ENCODE measurements around the gene CFAP70.

CFAP70 gene

DNA sequence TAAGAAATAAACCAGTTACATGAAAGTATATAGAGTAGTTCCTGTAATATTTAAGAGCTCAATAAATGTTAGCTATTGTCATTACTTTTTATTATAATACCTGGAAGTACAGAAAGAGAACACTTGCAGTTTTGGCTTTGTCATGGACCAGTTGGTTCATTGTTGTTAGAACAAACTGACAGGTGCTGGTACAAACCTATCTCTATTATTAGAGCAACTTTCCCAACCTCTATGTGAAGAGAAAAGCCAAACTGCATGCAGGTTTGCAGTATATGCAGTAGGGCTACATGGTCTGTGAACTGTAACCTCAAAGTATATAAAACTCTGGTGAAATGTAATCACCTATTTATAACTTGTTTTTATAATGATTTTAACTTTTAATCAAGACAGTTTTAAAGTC lies 132.0 kb downstream of the CFAP70 start:
- TF ChIP-seq TCF12 (IDR thresholded peaks at IDR 0.05; ENCODE audit: low read depth) (no peak), ZBTB7A (IDR thresholded peaks at IDR 0.05; ENCODE audit: low read depth) (no peak), TEAD4 (IDR thresholded peaks at IDR 0.05) (no peak)

DNA sequence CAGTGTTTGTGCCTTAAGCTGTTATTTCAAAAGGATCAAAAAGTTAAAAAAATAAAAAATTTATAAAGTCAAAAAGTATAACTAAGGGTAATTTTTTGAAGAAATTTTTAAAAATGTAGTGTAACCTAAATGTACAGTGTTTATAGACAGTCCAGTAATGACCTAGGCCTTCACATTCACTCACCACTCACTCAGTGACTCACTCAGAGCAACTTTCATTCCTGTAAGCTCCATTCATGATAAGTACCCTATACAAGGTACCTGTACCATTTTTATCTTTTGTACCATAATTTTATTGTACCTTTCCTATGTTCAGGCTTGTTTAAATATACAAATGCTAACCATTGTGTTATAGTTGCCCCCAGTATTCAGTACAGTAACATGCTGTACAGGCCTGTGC lies 133.1 kb downstream of the CFAP70 start:
- TF ChIP-seq EGR1 (IDR thresholded peaks at IDR 0.05): no peak
- TF ChIP-seq TCF12 (IDR thresholded peaks at IDR 0.05; ENCODE audit: low read depth): no peak
- TF ChIP-seq ZBTB7A (IDR thresholded peaks at IDR 0.05; ENCODE audit: low read depth): no peak
- TF ChIP-seq, protein P1, sequence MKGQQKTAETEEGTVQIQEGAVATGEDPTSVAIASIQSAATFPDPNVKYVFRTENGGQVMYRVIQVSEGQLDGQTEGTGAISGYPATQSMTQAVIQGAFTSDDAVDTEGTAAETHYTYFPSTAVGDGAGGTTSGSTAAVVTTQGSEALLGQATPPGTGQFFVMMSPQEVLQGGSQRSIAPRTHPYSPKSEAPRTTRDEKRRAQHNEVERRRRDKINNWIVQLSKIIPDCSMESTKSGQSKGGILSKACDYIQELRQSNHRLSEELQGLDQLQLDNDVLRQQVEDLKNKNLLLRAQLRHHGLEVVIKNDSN (IDR thresholded peaks at IDR 0.05): no peak
- TF ChIP-seq RAD21 (IDR thresholded peaks at IDR 0.05; ENCODE audit: low read depth): no peak
- no peak for TF ChIP-seq EP300 (IDR thresholded peaks at IDR 0.05; ENCODE audit: borderline replicate concordance)
- no peak for TF ChIP-seq TAF1 (IDR thresholded peaks at IDR 0.05; ENCODE audit: low read depth)
- TF ChIP-seq YY1 (IDR thresholded peaks at IDR 0.05; ENCODE audit: low read depth): no peak
- TF ChIP-seq, protein P2, sequence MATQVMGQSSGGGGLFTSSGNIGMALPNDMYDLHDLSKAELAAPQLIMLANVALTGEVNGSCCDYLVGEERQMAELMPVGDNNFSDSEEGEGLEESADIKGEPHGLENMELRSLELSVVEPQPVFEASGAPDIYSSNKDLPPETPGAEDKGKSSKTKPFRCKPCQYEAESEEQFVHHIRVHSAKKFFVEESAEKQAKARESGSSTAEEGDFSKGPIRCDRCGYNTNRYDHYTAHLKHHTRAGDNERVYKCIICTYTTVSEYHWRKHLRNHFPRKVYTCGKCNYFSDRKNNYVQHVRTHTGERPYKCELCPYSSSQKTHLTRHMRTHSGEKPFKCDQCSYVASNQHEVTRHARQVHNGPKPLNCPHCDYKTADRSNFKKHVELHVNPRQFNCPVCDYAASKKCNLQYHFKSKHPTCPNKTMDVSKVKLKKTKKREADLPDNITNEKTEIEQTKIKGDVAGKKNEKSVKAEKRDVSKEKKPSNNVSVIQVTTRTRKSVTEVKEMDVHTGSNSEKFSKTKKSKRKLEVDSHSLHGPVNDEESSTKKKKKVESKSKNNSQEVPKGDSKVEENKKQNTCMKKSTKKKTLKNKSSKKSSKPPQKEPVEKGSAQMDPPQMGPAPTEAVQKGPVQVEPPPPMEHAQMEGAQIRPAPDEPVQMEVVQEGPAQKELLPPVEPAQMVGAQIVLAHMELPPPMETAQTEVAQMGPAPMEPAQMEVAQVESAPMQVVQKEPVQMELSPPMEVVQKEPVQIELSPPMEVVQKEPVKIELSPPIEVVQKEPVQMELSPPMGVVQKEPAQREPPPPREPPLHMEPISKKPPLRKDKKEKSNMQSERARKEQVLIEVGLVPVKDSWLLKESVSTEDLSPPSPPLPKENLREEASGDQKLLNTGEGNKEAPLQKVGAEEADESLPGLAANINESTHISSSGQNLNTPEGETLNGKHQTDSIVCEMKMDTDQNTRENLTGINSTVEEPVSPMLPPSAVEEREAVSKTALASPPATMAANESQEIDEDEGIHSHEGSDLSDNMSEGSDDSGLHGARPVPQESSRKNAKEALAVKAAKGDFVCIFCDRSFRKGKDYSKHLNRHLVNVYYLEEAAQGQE (IDR thresholded peaks at IDR 0.05; ENCODE audit: low read depth): no peak
- no peak for TF ChIP-seq CEBPB (IDR thresholded peaks at IDR 0.05)
- TF ChIP-seq NFIC (IDR thresholded peaks at IDR 0.05): no peak
- no peak for TF ChIP-seq TEAD4 (IDR thresholded peaks at IDR 0.05)
- TF ChIP-seq, protein P3, sequence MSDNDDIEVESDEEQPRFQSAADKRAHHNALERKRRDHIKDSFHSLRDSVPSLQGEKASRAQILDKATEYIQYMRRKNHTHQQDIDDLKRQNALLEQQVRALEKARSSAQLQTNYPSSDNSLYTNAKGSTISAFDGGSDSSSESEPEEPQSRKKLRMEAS (IDR thresholded peaks at IDR 0.05): no peak
- no peak for TF ChIP-seq FOXM1 (IDR thresholded peaks at IDR 0.05; ENCODE audit: borderline replicate concordance, low read depth)
- TF ChIP-seq CREB1 (IDR thresholded peaks at IDR 0.05; ENCODE audit: low read depth): no peak

DNA sequence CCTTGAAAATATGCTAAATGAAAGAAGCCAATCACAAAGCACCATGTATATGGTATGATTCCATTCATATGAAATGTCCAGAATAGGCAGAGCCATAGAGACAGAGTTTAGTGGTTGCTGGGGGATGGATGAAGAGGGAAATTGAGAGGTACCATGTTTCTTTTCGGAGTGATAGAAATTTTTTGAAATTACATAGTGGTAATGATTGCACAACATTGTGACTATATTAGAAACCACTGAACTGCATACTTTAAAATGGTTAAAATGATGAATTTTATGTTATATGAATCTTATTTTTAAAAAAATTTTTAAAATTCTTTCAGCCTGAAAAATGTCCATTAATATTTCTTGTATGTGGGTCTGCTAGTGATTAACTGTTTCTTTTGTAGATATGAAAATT lies 137.7 kb downstream of the CFAP70 start:
- no peak for TF ChIP-seq CEBPB (IDR thresholded peaks at IDR 0.05)

DNA sequence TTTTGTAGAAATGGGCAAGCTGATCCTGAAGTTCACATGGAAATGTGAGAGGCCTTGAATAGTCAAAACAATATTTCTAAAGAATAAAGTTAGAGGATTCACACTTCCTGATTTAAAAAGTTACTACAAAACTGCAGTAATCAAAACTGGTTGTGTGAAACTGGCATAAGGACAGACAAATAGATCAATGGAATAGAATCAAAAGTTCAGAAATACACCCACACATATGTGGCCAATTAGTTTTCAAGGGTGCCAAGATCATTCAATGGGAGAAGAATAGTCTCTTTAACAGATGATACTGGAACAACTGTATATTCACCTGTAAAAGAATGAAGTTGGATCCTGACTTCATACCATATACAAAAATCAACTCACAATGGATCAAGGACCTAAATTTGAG lies 139.3 kb downstream of the CFAP70 start:
- TF ChIP-seq CREB1 (IDR thresholded peaks at IDR 0.05; ENCODE audit: low read depth) (no peak), RAD21 (IDR thresholded peaks at IDR 0.05; ENCODE audit: low read depth) (no peak), EGR1 (IDR thresholded peaks at IDR 0.05) (no peak), FOXM1 (IDR thresholded peaks at IDR 0.05; ENCODE audit: borderline replicate concordance, low read depth) (no peak), TEAD4 (IDR thresholded peaks at IDR 0.05) (no peak), CEBPB (IDR thresholded peaks at IDR 0.05) (no peak), TCF12 (IDR thresholded peaks at IDR 0.05; ENCODE audit: low read depth) (no peak), ZBTB7A (IDR thresholded peaks at IDR 0.05; ENCODE audit: low read depth) (no peak), TAF1 (IDR thresholded peaks at IDR 0.05; ENCODE audit: low read depth) (no peak), EP300 (IDR thresholded peaks at IDR 0.05; ENCODE audit: borderline replicate concordance) (no peak), NFIC (IDR thresholded peaks at IDR 0.05) (no peak)
- TF ChIP-seq, protein P2 (IDR thresholded peaks at IDR 0.05; ENCODE audit: low read depth): no peak
- TF ChIP-seq, protein P1 (IDR thresholded peaks at IDR 0.05): no peak

DNA sequence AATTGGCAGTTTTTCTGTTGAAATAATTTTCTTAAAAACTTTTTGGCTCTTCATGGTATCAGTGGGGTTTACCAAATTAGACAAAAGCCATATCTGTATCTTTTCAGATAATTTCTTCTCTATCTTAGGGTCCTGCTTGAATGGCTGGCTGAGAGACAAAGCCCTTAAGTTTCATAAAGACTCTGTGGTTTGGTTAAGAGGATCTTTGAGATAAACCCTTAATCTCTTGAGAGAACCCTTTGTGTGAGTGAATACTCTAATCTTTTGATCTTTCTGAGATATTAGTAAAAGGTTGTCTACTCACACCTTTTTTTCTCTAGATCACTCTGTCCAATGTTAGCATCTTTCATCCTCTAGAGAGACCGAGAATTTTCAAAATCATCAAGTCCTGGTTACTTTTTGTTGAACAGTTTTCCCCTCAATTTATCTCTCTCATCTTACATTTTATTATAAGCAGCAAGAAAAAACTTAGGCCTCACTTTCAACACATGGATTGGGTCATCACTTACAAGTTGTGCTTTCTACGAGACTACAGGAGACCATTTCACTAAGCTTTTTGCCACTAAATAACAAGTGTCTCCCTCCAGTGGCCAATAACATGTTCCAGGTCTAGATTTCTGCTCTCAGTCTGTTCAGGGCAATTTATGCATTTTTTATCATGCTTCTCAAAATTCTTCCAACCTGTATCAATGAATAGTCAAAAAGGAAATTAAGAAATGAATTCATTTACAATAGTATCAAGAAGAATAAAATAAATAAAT lies 140.1 kb downstream of the CFAP70 start:
- TF ChIP-seq RAD21 (IDR thresholded peaks at IDR 0.05; ENCODE audit: low read depth): 0 out of 2 replicates have a peak, but pooled peaks have one; percentile 14
- TF ChIP-seq, protein P1 (IDR thresholded peaks at IDR 0.05): no peak

DNA sequence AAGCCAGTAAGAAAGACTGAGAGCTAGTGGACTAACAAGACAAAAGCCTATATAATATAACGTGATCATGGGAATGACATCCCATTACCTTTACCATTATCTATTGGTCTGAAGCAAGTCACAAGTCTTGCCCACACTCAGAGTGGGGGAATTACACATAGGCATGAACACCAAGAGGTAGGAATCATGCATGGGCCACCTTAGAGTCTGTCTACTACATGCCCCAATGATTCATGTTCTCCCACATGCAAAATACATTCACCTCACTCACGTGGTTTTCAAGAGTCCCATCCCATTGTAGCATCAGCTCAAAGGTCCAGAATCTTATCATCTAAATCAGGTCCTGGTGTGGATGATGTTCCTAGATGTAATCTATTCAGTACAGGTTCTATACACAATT lies 141.0 kb downstream of the CFAP70 start:
- no peak for TF ChIP-seq EP300 (IDR thresholded peaks at IDR 0.05; ENCODE audit: borderline replicate concordance)
- TF ChIP-seq TEAD4 (IDR thresholded peaks at IDR 0.05): no peak
- TF ChIP-seq, protein P1 (IDR thresholded peaks at IDR 0.05): no peak
- no peak for TF ChIP-seq TCF12 (IDR thresholded peaks at IDR 0.05; ENCODE audit: low read depth)
- TF ChIP-seq CREB1 (IDR thresholded peaks at IDR 0.05; ENCODE audit: low read depth): no peak
- TF ChIP-seq YY1 (IDR thresholded peaks at IDR 0.05; ENCODE audit: low read depth): no peak
- no peak for TF ChIP-seq NFIC (IDR thresholded peaks at IDR 0.05)
- TF ChIP-seq, protein P3 (IDR thresholded peaks at IDR 0.05): no peak
- TF ChIP-seq TAF1 (IDR thresholded peaks at IDR 0.05; ENCODE audit: low read depth): no peak
- TF ChIP-seq ZBTB7A (IDR thresholded peaks at IDR 0.05; ENCODE audit: low read depth): no peak
- TF ChIP-seq CEBPB (IDR thresholded peaks at IDR 0.05): no peak
- TF ChIP-seq FOXM1 (IDR thresholded peaks at IDR 0.05; ENCODE audit: borderline replicate concordance, low read depth): no peak
